Activated CD8-positive, alpha-beta memory T cell treated with anti-CD3 and anti-CD28 coated beads, Interleukin-2, amount 50 U/mL, for 24 hours (primary cell): ENCODE measurements around the gene ARHGAP9.
"Not testable (repeated sequence)": the region's sequence is repeated elsewhere in the genome, so short reads cannot be mapped to it uniquely, and the experiment has no call there.

Source experiments
- DNase-seq: peaks from one replicate; pipeline ENCODE4 v3.0.0-alpha.2; 2020; ENCODE audit errors: extremely low read depth

ARHGAP9 gene

DNA sequence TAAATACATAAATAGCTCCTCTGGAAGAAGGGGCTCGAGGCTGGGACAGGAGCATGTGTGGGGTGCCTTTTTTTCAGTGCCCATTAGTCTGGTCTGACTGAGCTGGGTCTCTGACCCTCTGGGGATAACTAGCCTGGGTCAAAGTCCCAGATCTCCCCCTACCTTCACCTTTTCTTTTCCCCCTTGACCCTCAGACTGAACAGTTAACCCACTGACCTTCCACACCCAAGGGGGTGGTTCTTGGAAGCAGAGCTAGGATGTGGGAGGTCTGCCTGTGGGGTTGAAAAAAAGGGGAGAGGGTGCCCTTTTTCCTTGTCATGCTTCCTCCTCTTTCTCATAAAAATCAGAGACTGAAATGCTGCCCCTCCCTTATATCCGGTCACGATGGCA is 21.0 kb downstream of the ARHGAP9 start:
- DNase-seq: no peak

DNA sequence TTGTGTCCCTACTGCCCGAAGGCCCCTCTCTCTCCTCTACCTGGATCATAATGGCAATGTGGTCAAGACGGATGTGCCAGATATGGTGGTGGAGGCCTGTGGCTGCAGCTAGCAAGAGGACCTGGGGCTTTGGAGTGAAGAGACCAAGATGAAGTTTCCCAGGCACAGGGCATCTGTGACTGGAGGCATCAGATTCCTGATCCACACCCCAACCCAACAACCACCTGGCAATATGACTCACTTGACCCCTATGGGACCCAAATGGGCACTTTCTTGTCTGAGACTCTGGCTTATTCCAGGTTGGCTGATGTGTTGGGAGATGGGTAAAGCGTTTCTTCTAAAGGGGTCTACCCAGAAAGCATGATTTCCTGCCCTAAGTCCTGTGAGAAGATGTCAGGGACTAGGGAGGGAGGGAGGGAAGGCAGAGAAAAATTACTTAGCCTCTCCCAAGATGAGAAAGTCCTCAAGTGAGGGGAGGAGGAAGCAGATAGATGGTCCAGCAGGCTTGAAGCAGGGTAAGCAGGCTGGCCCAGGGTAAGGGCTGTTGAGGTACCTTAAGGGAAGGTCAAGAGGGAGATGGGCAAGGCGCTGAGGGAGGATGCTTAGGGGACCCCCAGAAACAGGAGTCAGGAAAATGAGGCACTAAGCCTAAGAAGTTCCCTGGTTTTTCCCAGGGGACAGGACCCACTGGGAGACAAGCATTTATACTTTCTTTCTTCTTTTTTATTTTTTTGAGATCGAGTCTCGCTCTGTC is 22.8 kb downstream of the ARHGAP9 start:
- no peak for DNase-seq

DNA sequence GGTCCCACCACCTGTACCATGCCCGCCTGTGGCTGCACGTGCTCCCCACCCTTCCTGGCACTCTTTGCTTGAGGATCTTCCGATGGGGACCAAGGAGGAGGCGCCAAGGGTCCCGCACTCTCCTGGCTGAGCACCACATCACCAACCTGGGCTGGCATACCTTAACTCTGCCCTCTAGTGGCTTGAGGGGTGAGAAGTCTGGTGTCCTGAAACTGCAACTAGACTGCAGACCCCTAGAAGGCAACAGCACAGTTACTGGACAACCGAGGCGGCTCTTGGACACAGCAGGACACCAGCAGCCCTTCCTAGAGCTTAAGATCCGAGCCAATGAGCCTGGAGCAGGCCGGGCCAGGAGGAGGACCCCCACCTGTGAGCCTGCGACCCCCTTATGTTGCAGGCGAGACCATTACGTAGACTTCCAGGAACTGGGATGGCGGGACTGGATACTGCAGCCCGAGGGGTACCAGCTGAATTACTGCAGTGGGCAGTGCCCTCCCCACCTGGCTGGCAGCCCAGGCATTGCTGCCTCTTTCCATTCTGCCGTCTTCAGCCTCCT is 23.4 kb downstream of the ARHGAP9 start:
- no peak for DNase-seq

DNA sequence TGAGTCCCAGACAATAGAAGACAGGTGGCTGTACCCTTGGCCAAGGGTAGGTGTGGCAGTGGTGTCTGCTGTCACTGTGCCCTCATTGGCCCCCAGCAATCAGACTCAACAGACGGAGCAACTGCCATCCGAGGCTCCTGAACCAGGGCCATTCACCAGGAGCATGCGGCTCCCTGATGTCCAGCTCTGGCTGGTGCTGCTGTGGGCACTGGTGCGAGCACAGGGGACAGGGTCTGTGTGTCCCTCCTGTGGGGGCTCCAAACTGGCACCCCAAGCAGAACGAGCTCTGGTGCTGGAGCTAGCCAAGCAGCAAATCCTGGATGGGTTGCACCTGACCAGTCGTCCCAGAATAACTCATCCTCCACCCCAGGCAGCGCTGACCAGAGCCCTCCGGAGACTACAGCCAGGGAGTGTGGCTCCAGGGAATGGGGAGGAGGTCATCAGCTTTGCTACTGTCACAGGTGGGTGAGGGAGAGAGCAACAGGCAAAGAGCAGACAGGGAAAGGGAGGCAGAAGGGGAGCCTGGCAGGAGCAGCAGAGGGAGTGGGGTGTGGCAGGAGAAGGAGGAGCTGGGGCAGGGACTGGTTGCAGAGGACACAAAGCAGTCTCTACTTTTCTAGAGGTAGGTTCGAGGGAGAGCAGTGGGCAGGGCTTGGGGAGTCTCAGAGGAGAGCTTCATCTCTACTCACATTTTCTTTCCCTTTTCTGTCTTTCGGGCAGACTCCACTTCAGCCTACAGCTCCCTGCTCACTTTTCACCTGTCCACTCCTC is 24.1 kb downstream of the ARHGAP9 start:
- DNase-seq: no peak

DNA sequence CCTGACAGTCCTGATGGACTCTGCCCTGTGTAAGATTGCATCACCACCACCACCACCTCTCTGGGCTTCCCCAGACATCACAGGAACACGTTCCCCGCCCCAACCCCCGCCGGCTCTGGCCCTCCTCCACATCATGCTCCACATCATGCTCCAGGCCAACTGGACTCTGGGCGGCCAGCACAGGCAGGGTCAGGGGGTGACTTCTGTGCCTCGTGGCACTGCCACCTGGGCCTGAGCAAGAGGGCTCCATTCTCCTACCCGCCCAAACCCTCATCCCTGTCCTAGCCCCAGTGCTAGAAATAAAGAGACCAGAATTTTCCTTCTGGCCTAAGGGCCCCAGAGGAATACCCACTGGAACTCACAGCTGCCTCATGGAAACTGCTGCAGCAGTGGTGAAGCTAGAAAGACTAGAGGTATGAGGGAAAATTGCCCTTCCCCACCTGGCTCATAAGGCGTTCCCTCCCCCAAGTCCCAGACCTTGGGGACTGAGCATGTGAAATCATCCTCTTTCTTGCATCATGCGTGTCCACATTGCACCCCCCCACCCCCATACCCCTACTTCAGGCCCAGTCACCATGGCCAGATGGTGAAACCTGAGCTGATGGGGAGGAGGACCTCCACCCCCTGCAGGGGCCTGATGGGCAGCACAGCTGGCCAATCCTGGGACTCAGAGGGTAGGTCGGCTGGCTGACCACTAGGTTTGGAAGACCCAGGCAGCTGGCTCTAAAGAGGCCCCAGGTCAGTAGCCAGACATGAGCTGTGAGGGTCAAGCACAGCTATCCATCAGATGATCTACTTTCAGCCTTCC is 24.9 kb downstream of the ARHGAP9 start, which contains the start of gene INHBE:
Gene INHBE (plus strand): TSS at position 742 of the 808 bp plus-strand sequence. CDS start 230 bp downstream, outside the sequence.
- DNase-seq: no peak

DNA sequence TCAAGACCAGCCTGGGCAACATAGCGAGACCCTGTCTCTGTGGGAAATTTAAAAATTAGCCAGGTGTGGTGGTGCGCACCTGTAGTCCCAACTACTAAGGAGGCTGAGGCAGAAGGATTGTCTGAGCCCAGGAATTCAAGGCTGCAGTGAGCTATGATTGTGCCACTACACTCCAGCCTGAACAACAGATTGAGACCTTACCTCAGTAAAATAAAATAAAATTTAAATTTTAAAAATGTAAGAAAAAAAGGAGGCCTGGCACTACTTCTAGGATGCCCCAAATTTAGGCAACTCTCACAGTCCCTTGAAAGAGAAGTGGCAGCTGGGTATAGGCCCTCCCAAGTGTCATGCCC is 25.5 kb downstream of the ARHGAP9 start:
- no peak for DNase-seq

DNA sequence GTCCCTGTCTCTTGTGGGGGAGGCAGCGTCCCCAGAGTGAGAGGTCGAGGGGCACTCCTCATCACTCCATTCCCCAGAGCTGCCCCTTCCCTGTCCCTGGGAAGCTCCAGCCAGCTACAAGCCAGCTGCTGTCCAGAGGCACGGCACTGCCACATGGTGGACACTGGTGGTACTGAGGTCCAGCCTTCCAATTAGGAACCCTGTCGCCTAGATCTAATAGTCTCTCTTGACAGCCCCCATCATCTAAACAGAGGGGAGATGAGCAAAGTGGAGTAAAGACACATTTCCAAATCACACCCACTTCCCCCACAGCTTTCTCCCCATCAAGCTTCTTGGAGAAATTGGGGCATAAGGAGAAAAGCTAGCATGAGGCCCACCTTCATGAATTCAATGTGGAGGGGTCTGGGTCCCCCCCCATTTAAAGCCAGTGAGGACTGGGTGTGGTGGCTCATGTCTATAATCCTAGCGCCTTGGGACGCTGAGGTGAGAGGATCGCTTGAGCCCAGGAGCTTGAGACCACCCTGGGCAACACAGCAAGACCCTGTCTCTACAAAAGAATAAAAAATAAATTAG is 26.6 kb downstream of the ARHGAP9 start:
- DNase-seq: no peak

DNA sequence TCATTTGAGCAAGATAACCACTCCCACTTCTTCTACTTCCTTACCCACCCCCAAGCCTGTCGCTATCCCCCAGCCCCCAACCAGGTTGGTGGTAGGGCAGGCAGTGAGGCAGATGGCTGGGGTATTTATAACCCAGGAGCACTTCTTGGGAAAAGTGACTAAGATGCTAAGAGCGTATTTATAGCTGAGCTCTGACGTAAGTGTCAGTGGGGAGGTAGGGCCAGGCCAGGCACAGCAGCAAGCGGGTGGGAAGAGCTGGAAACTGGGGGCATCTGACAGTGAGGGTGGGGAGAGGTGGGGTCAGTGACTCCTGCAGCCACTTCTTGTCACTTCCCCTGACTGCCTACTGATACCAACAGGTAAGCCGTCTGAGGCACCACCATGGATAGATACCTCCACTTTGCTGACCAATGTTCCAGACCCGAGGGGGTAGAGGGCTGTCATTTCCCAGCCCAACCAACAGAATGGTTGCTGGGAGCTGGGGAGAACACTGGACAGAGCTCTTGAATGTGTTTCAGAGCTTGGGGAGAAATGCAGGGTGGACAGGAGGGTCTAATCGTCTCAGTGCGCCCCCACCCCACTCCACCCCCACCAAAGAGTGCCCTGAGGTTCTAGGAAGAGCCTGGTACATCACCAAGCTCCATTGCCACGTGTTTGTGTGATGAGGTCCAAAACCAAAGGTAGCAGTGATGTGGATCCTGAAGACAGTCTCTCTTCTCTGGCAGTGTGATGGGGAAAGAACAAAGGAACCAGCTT is 27.3 kb downstream of the ARHGAP9 start:
- DNase-seq: no peak

DNA sequence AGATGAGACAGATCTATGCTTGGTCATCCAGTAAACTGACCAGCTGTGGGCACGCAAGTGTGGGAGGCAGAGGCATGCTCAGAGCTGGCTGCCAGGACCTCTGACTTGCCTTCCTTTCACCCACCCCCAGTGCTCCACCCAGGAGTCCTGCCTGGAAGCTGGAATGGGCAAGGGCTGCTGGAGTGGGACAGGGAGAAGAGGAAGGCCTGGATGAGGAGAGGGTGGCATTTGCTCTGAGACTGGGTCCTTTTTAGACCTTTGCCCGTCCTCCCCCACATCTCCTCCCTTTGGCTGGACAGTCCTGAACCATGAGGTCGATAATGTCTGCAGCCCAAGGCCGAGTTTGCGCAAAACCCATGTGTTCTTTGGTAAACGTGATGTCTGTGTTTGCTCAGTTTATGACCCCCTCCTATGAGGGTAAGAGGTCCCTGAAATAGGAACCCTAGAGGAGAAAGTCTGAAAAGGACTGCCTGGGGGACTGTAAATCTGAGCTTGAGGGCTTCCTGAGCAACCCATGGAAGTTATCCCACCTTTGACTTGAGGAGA is 28.4 kb downstream of the ARHGAP9 start:
- no peak for DNase-seq

DNA sequence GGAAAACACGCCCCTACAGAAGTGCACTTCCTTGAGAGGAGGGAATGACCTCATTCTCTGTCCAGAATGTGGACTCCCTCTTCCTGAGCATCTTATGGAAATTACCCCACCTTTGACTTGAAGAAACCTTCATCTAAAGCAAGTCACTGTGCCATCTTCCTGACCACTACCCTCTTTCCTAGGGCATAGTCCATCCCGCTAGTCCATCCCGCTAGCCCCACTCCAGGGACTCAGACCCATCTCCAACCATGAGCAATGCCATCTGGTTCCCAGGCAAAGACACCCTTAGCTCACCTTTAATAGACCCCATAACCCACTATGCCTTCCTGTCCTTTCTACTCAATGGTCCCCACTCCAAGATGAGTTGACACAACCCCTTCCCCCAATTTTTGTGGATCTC is 29.6 kb downstream of the ARHGAP9 start:
- DNase-seq: no peak

DNA sequence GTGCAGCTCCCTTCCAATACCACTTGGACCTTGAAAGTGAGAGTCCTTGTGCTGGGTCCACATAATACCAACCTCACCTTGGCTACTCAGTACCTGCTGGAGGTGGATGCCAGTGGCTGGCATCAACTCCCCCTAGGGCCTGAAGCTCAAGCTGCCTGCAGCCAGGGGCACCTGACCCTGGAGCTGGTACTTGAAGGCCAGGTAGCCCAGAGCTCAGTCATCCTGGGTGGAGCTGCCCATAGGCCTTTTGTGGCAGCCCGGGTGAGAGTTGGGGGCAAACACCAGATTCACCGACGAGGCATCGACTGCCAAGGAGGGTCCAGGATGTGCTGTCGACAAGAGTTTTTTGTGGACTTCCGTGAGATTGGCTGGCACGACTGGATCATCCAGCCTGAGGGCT is 30.3 kb downstream of the ARHGAP9 start:
- no peak for DNase-seq

DNA sequence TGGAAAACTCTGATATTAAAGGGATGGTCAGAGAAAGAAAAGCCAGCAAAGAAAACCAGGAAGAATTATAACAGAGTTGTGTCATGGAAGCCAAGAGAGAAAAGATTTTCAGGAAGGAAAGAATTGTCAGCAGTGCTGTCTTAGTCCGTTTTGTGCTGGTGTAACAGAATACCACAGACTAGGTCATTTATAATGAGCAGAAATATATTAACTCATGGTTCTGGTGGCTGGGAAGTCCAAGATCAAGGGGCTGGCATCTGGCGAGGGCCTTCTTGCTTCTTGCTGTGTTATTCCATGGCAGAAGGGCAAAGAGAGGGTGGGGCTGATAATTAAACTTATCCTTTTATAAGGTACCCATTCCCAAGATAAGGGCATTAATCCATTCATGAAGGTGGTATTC is 31.0 kb downstream of the ARHGAP9 start:
- no peak for DNase-seq

DNA sequence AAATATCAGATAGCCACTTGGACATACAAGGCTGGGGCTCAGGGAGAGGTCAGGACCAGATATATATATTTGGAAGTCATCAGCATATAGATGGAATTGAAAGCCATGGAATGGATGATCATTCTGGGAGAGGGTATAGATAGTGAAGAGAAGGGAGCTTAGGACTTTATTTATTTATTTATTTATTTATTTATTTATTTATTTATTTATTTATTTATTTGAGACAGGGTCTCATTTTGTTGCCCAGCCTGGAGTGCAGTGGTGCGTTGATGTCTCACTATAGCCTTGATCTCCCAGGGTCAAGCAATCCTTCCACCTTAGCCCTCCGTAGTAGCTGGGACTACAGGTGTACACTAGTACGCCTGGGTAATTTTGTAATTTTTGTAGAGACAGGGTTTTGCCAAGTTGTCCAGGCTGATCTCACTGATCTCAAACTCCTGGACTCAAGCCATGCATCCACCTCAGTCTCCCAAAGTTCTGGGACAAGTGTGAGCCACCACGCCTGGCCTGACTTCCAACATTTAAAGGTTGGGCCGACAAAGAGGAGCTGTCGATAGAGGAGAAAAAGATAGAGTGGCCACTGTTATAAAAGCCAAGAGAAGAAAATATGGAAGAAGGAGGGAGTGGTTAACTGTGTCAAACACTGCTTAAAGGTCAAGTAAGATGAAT is 33.2 kb downstream of the ARHGAP9 start:
- no peak for DNase-seq

DNA sequence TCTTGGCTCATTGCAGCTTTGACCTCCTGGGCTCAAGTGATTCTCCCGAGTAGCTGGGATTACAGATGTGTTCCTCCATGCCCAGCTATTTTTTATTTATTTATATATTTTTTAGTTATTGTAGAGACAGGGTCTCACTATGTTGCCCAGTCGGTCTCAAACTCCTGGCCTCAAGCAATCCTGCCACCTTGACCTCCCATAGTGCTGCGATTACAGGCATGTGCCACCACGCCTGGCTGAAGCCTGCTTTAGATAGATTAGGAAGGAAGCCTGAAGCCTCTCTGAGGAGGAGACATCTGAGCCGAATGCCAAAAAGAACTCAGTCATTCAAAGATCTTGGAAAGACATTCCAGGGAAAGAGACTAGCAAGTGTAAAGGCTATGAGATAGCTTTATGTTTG is 34.9 kb downstream of the ARHGAP9 start:
- DNase-seq: no peak

DNA sequence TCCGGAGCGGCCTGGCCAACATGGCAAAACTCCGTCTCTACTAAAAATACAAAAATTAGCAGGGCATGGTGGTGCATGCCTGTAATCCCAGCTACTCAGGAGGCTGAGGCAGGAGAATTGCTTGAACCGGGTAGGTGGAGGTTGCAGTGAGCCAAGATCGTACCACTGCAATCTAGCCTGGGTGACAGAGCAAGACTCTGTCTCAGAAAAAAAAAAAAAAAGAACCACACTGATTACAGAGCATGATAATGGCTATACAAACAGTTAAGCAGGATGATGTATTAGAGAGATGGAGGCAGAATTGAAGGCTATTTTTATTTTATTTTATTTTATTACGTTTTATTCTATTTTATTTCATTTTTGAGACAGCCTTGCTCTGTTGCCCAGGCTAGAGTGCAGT is 35.3 kb downstream of the ARHGAP9 start:
- DNase-seq: not testable (repeated sequence)

DNA sequence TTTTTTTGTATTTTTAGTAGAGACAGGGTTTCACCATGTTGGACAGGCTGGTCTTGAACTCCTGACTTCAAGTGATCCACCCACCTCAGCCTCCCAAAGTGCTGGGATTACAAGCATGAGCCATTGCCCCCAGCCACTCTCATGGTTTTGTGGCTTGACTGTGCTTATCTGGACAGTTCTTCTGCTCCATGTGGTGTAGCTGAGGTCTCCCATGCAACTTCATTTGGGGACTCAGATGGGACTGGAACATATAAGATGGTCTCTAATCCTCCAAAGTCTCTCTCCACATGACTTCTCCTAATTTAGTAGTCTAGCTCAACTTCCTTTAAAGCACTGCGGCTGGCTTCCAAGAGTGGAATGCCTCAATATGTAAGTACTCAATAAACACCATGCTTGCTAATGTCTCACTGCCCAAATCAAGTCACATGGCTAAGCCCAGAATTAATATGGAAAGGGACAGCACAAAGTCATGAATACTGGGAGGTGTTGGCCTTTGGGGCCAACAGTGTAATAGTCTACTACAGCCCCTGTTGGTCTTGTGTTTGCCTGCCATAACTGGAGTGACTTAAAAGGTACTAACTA is 37.7 kb downstream of the ARHGAP9 start:
- DNase-seq: no peak

DNA sequence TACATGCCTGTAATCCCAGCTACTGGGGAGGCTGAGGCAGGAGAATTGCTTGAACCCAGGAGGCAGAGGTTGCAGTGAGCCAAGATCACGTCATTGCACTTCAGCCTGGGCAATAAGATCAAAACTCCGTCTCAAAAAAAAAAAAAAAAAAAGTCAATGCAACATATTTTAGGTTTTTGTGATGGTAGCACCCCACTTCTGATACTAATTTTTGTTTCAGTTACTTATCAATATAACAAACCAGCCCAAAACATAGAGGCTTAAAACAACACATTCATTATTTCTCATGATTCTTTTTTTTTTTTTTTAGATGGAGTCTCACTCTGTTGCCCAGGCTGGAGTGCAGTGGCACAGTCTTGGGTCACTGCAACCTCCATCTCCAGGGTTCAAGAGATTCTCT is 38.3 kb downstream of the ARHGAP9 start:
- DNase-seq: not testable (repeated sequence)

DNA sequence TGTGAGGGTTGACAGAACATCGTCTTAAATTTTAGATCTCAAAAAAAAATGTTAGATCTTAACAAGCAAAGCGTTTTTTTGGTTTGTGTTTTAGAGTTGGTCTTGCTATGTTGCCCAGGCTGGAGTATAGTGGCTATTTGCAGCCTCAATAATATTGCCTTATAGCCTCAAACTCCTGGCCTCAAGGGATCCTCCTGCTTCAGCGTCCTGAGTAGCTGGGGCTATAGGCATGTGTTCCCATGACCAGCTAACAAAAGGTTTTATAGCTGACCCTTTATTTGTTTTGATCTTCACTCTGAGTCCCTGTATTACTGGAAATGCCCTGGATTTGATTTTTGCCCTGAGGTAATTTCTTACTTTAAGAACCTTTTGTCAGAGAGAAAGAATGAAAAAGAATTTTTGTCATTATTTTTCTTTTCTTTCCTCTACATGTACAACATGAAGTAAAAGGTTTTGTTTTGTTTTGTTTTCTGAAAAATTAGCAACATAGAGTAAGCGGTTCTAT is 39.9 kb downstream of the ARHGAP9 start:
- DNase-seq: no peak

DNA sequence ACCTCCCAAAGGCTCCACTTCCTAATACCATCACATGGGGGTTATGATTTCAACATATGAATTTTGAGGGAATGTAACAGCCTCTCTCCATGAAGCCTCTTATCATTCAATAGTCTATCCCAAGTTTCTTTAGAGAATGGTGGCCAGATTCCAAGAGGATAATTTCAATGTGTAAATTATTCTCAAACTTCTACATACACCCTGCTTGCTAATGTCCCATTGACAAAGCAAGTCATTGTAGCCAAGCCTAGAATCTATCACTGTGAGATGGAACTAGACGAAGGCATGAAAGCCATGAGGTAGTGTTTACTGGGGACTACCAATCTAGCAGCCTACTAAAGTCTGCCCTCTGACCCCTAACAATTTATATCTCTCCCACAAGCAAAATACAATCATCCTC is 41.3 kb downstream of the ARHGAP9 start:
- DNase-seq: no peak

DNA sequence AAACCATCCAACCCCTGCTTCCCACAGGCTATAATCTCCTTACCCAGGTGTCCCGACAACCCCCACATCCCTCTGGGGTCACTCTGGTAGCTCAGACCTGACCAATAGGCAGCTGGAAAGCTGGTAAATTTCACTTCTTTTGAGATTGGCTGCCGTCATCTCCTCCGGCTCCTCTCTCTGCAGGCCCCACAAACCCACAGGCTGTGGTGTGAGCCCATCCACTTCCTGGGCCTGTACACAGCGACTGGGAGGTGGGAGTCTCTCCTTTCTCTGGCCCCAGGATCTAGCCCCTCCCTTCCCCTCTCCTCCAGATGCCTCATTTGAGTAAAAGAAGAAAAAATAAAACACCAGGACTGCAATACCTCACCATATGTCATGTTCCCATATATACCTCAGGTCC is 44.4 kb downstream of the ARHGAP9 start:
- no peak for DNase-seq
